Measurements from ENCODE around the gene CNTNAP5. TPM values are rescaled to one million over a fixed set of nuclear protein-coding genes. Genes with fewer than 3 reads are reported as not detected.

CNTNAP5 gene
- total and polyA plus RNA-seq, 12 donors: 0.04 TPM; not detected in 11

DNA sequence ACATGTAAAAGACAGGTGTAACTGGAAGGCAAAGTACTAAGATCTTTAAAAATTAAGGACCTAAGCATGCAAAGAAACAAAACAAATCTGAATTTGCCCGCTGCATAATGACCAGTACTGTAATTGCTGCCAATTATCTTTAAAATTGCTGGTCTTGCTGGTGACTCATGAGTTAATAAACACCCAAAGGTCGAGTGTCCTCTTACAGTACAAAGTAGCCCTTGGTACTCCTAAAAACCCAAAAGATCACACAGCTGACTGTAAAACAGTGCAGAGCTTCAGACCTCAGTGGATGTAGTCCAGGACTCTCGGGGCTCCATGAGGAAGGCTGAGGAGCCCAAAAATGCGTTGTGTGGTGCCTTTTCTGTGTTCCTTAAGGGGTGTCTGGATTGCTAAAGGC, 308.7 kb downstream of the CNTNAP5 start:
- H3K36me3 ChIP-seq: no peaks in the 10 kb centered on the region
- no peak overlapping the region for H3K4me3 ChIP-seq
- H3K4me1 ChIP-seq: no peaks in the 10 kb centered on the region
- no peak for DNase-seq
- no peak overlapping the region for H3K27ac ChIP-seq
- TF ChIP-seq, protein P1, sequence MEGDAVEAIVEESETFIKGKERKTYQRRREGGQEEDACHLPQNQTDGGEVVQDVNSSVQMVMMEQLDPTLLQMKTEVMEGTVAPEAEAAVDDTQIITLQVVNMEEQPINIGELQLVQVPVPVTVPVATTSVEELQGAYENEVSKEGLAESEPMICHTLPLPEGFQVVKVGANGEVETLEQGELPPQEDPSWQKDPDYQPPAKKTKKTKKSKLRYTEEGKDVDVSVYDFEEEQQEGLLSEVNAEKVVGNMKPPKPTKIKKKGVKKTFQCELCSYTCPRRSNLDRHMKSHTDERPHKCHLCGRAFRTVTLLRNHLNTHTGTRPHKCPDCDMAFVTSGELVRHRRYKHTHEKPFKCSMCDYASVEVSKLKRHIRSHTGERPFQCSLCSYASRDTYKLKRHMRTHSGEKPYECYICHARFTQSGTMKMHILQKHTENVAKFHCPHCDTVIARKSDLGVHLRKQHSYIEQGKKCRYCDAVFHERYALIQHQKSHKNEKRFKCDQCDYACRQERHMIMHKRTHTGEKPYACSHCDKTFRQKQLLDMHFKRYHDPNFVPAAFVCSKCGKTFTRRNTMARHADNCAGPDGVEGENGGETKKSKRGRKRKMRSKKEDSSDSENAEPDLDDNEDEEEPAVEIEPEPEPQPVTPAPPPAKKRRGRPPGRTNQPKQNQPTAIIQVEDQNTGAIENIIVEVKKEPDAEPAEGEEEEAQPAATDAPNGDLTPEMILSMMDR (IDR thresholded peaks at IDR 0.05): no peak
- ATAC-seq: no peak
- no peaks in the 10 kb centered on the region for H3K27me3 ChIP-seq
- intact Hi-C loops (cut with DNase I): no loop called here
- WGBS, 2 donors: 73 to 76% methylated on average over 4 of the region's 4 CpGs
- H3K9me3 ChIP-seq: peaks cover 0 to 4% (median 0%) of the 10 kb centered on the region in 11 donors

DNA sequence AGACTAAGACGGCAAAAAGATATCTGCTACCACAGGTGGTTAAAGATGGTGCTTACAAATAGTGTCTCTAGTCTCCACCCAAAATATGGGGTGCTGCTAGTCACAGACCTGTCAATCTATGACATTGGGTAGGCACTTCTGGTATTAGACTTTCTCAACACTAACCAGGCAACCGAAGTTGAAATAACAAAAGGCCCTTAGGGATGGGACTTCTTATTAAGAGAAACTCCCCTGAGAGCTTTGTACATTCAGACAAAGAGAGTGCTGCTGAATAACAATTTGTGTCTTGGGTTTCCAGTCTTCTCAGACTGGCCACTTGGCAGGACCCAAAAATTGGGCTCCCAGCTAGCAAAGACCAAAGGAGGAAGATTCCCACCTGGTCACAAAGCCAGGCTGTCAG, 310.0 kb downstream of the CNTNAP5 start:
- peaks cover 0 to 4% (median 0%) of the 10 kb centered on the region in 11 donors for H3K9me3 ChIP-seq
- WGBS, 2 donors: 80 to 84% methylated on average over 2 of the region's 2 CpGs
- no peak for DNase-seq
- intact Hi-C loops (cut with DNase I): no loop called here
- TF ChIP-seq, protein P1 (IDR thresholded peaks at IDR 0.05): no peak
- no peak overlapping the region for H3K4me3 ChIP-seq
- H3K27me3 ChIP-seq: no peaks in the 10 kb centered on the region
- no peaks in the 10 kb centered on the region for H3K4me1 ChIP-seq
- ATAC-seq: no peak
- H3K27ac ChIP-seq: no peak overlapping the region
- H3K36me3 ChIP-seq: no peaks in the 10 kb centered on the region

DNA sequence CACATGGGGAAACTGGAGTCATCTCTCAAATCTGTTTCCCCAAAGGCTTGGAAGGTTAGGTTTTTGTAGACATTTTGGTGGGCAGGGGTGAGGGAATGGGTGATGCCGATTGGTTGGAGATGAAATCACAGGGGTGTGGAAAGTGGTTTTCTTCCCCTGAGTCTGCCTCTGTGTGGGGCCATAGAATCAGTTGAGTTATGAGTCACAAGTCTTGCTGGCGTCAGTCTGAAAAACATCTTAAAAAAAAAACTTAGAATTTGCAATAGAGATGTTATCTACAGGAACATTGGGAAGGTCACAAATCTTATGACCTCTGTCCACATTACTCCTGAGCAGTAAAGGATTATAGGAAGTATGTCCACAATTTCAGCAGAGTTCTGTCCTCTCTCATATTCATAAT, 314.6 kb downstream of the CNTNAP5 start:
- Histone ChIP-seq H3K27ac (no peak overlapping the region), H3K36me3 (no peaks in the 10 kb centered on the region), H3K27me3 (no peaks in the 10 kb centered on the region), H3K4me3 (no peak overlapping the region), H3K9me3 (peaks cover 0 to 4% (median 0%) of the 10 kb centered on the region in 11 donors), H3K4me1 (no peaks in the 10 kb centered on the region)
- DNase-seq: no peak
- no peak for ATAC-seq
- intact Hi-C loops (cut with DNase I): no loop called here
- TF ChIP-seq, protein P1 (IDR thresholded peaks at IDR 0.05): no peak
- WGBS, 2 donors: 76 to 86% methylated on average over 2 of the region's 2 CpGs

DNA sequence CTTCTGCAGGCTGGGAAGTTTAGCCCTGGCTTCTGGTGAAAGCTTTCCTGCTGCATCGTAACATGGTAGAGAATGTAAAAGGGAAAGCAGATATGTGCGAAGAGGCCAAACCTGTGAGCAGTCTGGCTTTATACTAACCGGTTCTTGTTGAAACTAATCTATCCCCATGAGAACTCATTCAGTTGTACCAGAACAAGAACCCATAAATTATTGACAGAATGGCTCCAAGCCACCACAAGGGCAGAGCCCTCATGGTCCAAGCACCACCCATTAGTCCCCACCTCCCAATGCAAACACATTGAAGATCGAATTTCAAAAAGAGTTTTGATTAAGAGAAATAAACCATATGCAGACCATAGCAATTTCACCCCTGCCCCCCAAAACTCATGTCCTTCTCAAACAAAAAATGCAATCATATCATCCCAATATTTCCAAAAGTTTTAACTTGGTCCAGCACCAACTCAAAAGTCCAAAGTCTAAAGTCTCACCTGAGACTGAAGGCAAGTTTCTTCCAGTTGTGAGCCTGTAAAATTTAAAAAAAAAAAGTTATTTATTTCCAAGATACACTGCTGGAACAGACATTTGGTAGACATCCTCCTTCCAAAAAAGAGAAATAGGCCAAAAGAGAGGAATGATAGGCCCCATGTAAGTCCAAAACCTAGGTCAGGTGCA, 318.9 kb downstream of the CNTNAP5 start:
- Histone ChIP-seq H3K4me3 (no peak overlapping the region), H3K36me3 (no peaks in the 10 kb centered on the region), H3K27me3 (no peaks in the 10 kb centered on the region), H3K27ac (no peak overlapping the region), H3K4me1 (no peaks in the 10 kb centered on the region), H3K9me3 (no peaks in the 10 kb centered on the region)
- TF ChIP-seq, protein P1 (IDR thresholded peaks at IDR 0.05): no peak
- 86 to 90% methylated on average over 4 of the region's 4 CpGs for WGBS, 2 donors
- DNase-seq: no peak
- intact Hi-C loops (cut with DNase I): no loop called here
- ATAC-seq: no peak

All from heart right ventricle (tissue), 16 donors.